CD4-positive, alpha-beta T cell treated with Interleukin-4 for 1 hour (primary cell): ENCODE results near the gene TMEM178B.
"Not testable (repeated sequence)": the region's sequence is repeated elsewhere in the genome, so short reads cannot be mapped to it uniquely, and the experiment has no call there.

ENCODE experiments used
- DNase-seq, 2 donors: peaks; one replicate each; pipeline ENCODE4 v3.0.0-alpha.2; 2020 to 2022

Gene TMEM178B

GRCh38 chr7:141074162-141074991 lies 513 bp downstream of the TMEM178B start:
- no peak for DNase-seq

- no peak for DNase-seq
Measured at GRCh38 chr7:141074997-141075396, 1.1 kb downstream of the TMEM178B start.

- no peak for DNase-seq
Measured at GRCh38 chr7:141076377-141076776, 2.5 kb downstream of the TMEM178B start.

GRCh38 chr7:141079219-141079618 lies 5.4 kb downstream of the TMEM178B start:
- no peak for DNase-seq

- DNase-seq: not testable (repeated sequence)
Measured at GRCh38 chr7:141089490-141089889, 15.6 kb downstream of the TMEM178B start.

GRCh38 chr7:141094336-141095070 lies 20.6 kb downstream of the TMEM178B start:
- no peak for DNase-seq

GRCh38 chr7:141097430-141097829 lies 23.6 kb downstream of the TMEM178B start:
- no peak for DNase-seq

GRCh38 chr7:141102436-141102835 lies 28.6 kb downstream of the TMEM178B start:
- DNase-seq: no peak

- no peak for DNase-seq
Measured at GRCh38 chr7:141103847-141104429, 30.1 kb downstream of the TMEM178B start.

- no peak for DNase-seq
Measured at GRCh38 chr7:141113131-141113530, 39.3 kb downstream of the TMEM178B start.

GRCh38 chr7:141114029-141114664 lies 40.3 kb downstream of the TMEM178B start:
- no peak for DNase-seq

GRCh38 chr7:141115965-141116364 lies 42.1 kb downstream of the TMEM178B start:
- DNase-seq: no peak

- not testable (repeated sequence) for DNase-seq
Measured at GRCh38 chr7:141116661-141117060, 42.8 kb downstream of the TMEM178B start.

GRCh38 chr7:141118767-141119166 lies 44.9 kb downstream of the TMEM178B start:
- DNase-seq: no peak

- DNase-seq: no peak
Measured at GRCh38 chr7:141119187-141119586, 45.3 kb downstream of the TMEM178B start.

GRCh38 chr7:141122736-141123135 lies 48.9 kb downstream of the TMEM178B start:
- DNase-seq: no peak

- DNase-seq: no peak
Measured at GRCh38 chr7:141123522-141123921, 49.7 kb downstream of the TMEM178B start.

GRCh38 chr7:141126107-141126506 lies 52.2 kb downstream of the TMEM178B start:
- no peak for DNase-seq

GRCh38 chr7:141128506-141128905 lies 54.6 kb downstream of the TMEM178B start:
- DNase-seq: no peak

- DNase-seq: no peak
Measured at GRCh38 chr7:141128931-141129330, 55.1 kb downstream of the TMEM178B start.

GRCh38 chr7:141132671-141133070 lies 58.8 kb downstream of the TMEM178B start:
- DNase-seq: no peak

GRCh38 chr7:141133646-141134045 lies 59.8 kb downstream of the TMEM178B start:
- DNase-seq: no peak

GRCh38 chr7:141142058-141142457 lies 68.2 kb downstream of the TMEM178B start:
- DNase-seq: no peak
